Choroid plexus epithelial cell (primary cell): ENCODE data around the gene AKR1C8.

Source experiments
- DNase-seq: peaks from one replicate; pipeline ENCODE4 v3.0.0-alpha.2; 2010; ENCODE audit warnings: low read depth
- H3K4me3 ChIP-seq: 2 replicates; pipeline ENCODE4 v1.5.1; 2011; ENCODE audit warnings: low read depth, mild to moderate bottlenecking, control low read depth, low read length, moderate library complexity
- CTCF ChIP-seq: conservative IDR thresholded peaks from 2 replicates; pipeline ENCODE4 v1.5.1; 2011; ENCODE audit warnings: low read depth, mild to moderate bottlenecking, control low read depth, inconsistent platforms, low read length, moderate library complexity

Gene AKR1C8

GRCh38 chr10:5165738-5166137, 19.2 kb downstream of the AKR1C8 start:
- H3K4me3 ChIP-seq, result no peak overlapping the region
- DNase-seq, result peak; percentile 30
- no peak for TF ChIP-seq CTCF

GRCh38 chr10:5163487-5163886, 21.5 kb downstream of the AKR1C8 start:
- H3K4me3 ChIP-seq, result no peak overlapping the region
- no peak for DNase-seq
- TF ChIP-seq CTCF, result no peak

- H3K4me3 ChIP-seq, result no peak overlapping the region
- peak; percentile 5 for DNase-seq
- TF ChIP-seq CTCF, result no peak
Measured at GRCh38 chr10:5159126-5159525, 25.8 kb downstream of the AKR1C8 start.

- H3K4me3 ChIP-seq, result no peak overlapping the region
- DNase-seq, result no peak
- TF ChIP-seq CTCF, result no peak
Measured at GRCh38 chr10:5157501-5157900, 27.4 kb downstream of the AKR1C8 start.

GRCh38 chr10:5155951-5156350, 29.0 kb downstream of the AKR1C8 start:
- no peak overlapping the region for H3K4me3 ChIP-seq
- no peak for TF ChIP-seq CTCF
- no peak for DNase-seq

GRCh38 chr10:5151076-5151475, 33.9 kb downstream of the AKR1C8 start:
- no peak for DNase-seq
- no peak for TF ChIP-seq CTCF
- no peak overlapping the region for H3K4me3 ChIP-seq

GRCh38 chr10:5148678-5149032, 36.3 kb downstream of the AKR1C8 start:
- no peak for DNase-seq
- H3K4me3 ChIP-seq, result no peak overlapping the region
- no peak for TF ChIP-seq CTCF
